ENCODE data around the gene NXF1.
A peak's percentile ranks its signal among the peaks of the same experiment; 100 is the strongest.

Gene NXF1

DNA sequence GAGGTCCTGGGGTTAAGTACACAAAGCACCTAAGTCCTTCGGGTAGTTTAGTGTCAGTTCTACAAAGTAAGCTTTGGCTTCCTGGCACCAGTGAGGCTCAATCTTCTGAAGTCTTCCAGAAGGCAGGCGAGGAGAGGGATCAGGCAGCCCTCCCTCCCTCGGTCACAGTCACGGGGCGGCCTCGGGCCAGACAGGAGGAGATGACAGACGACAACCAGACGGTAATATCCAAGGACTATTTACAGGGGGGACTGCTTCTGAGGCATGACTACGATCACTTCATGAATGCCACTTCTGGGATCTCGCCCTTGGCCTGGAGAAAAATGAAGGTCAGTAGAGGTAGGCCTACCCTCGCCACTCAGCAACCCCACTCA, 13.1 kb downstream of the NXF1 start:
- CTCF ChIA-PET, result interaction anchor here (0.6 to 0.7 kb wide), 2 partner anchors 76 to 1170 kb away, joined by 3 to 5 read pairs; no protein-coding TSS in a partner anchor
- peaks cover 8 to 75% of the 10 kb centered on the region in 2 experiments; a peak in 2 of 3 replicates for H3K36me3 ChIP-seq (ENCODE audit: control insufficient read depth in 2 of 2, insufficient read depth in 1 of 2, low read length in 2 of 2)

DNA sequence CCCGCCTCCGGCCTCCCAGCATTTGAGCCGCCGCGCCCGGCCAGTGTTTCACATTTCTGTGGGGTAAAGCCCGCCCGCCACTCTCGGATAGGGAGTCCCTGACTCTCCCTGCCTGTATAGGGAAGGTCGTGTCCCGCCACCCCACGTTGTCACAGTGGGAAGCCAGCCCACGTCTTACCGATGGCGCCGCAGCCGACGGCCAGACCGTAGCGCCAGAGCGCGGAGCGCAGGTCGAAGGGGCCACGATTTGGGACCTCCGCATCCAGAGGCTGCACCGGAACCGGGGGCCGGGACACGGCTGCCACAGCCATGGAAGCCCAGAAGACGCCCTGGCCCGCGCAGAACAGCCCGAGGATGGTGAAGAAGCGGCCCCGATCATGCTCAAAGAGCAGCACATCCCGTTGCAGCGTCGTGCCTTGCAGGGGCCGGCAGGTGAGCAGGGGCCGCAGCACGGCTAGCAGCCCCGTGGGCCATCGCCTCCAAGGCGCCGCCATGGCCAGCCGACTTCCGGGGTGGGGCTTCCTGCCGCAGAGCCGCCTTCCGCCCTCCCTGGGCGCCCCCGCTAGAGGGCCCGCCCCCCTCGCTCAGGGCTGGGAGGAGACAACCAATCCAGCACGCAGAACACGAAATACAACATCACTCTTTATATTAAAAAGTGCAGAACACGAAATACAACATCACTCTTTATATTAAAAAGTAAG, 13.6 kb downstream of the NXF1 start, which contains the start of gene TMEM223:
Gene TMEM223, minus strand, starts transcription at position 506 of the 701 bp plus-strand sequence. Its CDS starts 12 bp downstream, at position 494.
- H3K9me3 ChIP-seq (ENCODE audit: control insufficient read depth, insufficient read depth, low read depth, low read length), result no peaks in the 10 kb centered on the region
- peaks cover 7 to 69% of the 10 kb centered on the region in 2 experiments; a peak in 2 of 3 replicates for H3K36me3 ChIP-seq (ENCODE audit: control insufficient read depth in 2 of 2, insufficient read depth in 1 of 2, low read length in 2 of 2)
- ChIA-PET CTCF (interaction anchor here (0.7 to 1.1 kb wide), 2 partner anchors 9 to 1169 kb away, joined by 3 to 4 read pairs; no protein-coding TSS in a partner anchor), POLR2A (interaction anchor here (0.7 to 2.7 kb wide), 10 partner anchors 12 to 1421 kb away, joined by 3 to 22 read pairs (median 6); partner anchors contain the start of genes MTA2, NXF1, SLC3A2 and STX5)
- no peaks in the 10 kb centered on the region for H3K4me1 ChIP-seq (ENCODE audit: control insufficient read depth, insufficient read depth, low read length)
- peak within 1 kb of the TSS; percentile 91 for H3K4me3 ChIP-seq (ENCODE audit: low read depth, low read length)
- peak within 1 kb of the TSS; percentile 91 for H3K27ac ChIP-seq (ENCODE audit: extremely low read depth, low read depth, low read length)
- TF ChIP-seq ZNF311 (tag by site-specific recombination; IDR thresholded peaks at IDR 0.05; ENCODE audit: borderline replicate concordance) (no peak), EGR2 (tag by site-specific recombination; IDR thresholded peaks at IDR 0.05; ENCODE audit: low read depth) (no peak; the same call in none of the 2 replicates), ZFHX2 (tag by site-specific recombination; conservative IDR thresholded peaks at IDR 0.05) (peak; percentile 45), ZNF248 (tag by site-specific recombination; IDR thresholded peaks at IDR 0.05) (no peak), SP3 (tag by site-specific recombination; IDR thresholded peaks at IDR 0.05) (peak; percentile 86), ZNF777 (tag by site-specific recombination; IDR thresholded peaks at IDR 0.05; ENCODE audit: borderline replicate concordance) (no peak), ZNF76 (tag by site-specific recombination; IDR thresholded peaks at IDR 0.05; ENCODE audit: borderline replicate concordance, low read depth) (peak; percentile 32; the same call in 1 of the 2 replicates), ZNF600 (tag by site-specific recombination; IDR thresholded peaks at IDR 0.05) (peak; percentile 98), SP2 (tag by site-specific recombination; IDR thresholded peaks at IDR 0.05) (peak; percentile 91), ZNF223 (tag by site-specific recombination; IDR thresholded peaks at IDR 0.05) (no peak), FEZF1 (tag by site-specific recombination; IDR thresholded peaks at IDR 0.05) (no peak), BCL11B (tag by site-specific recombination; IDR thresholded peaks at IDR 0.05; ENCODE audit: low read depth) (no peak), ZNF394 (tag by site-specific recombination; IDR thresholded peaks at IDR 0.05; ENCODE audit: borderline replicate concordance) (0 out of 2 replicates have a peak, but pooled peaks have one; percentile 34)
- TF ChIP-seq, protein P1, sequence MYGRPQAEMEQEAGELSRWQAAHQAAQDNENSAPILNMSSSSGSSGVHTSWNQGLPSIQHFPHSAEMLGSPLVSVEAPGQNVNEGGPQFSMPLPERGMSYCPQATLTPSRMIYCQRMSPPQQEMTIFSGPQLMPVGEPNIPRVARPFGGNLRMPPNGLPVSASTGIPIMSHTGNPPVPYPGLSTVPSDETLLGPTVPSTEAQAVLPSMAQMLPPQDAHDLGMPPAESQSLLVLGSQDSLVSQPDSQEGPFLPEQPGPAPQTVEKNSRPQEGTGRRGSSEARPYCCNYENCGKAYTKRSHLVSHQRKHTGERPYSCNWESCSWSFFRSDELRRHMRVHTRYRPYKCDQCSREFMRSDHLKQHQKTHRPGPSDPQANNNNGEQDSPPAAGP (tag by site-specific recombination; IDR thresholded peaks at IDR 0.05), result peak; percentile 66; the same call in 1 of the 2 replicates
- TF ChIP-seq, protein P2, sequence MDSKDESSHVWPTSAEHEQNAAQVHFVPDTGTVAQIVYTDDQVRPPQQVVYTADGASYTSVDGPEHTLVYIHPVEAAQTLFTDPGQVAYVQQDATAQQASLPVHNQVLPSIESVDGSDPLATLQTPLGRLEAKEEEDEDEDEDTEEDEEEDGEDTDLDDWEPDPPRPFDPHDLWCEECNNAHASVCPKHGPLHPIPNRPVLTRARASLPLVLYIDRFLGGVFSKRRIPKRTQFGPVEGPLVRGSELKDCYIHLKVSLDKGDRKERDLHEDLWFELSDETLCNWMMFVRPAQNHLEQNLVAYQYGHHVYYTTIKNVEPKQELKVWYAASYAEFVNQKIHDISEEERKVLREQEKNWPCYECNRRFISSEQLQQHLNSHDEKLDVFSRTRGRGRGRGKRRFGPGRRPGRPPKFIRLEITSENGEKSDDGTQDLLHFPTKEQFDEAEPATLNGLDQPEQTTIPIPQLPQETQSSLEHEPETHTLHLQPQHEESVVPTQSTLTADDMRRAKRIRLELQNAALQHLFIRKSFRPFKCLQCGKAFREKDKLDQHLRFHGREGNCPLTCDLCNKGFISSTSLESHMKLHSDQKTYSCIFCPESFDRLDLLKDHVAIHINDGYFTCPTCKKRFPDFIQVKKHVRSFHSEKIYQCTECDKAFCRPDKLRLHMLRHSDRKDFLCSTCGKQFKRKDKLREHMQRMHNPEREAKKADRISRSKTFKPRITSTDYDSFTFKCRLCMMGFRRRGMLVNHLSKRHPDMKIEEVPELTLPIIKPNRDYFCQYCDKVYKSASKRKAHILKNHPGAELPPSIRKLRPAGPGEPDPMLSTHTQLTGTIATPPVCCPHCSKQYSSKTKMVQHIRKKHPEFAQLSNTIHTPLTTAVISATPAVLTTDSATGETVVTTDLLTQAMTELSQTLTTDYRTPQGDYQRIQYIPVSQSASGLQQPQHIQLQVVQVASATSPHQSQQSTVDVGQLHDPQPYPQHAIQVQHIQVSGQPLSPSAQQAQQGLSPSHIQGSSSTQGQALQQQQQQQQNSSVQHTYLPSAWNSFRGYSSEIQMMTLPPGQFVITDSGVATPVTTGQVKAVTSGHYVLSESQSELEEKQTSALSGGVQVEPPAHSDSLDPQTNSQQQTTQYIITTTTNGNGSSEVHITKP (tag by site-specific recombination; IDR thresholded peaks at IDR 0.05), result no peak

More for the DNA sequence above, 13.1 kb downstream of the NXF1 start:
- no peak overlapping the region for H3K4me3 ChIP-seq (ENCODE audit: low read depth, low read length)
- POLR2A ChIA-PET, result interaction anchor here (0.5 to 1.5 kb wide), 6 partner anchors 12 to 191 kb away, joined by 3 to 9 read pairs (median 4); partner anchors contain the start of genes MTA2, NXF1 and ZBTB3
- H3K4me1 ChIP-seq (ENCODE audit: control insufficient read depth, insufficient read depth, low read length), result no peaks in the 10 kb centered on the region
- H3K9me3 ChIP-seq (ENCODE audit: control insufficient read depth, insufficient read depth, low read depth, low read length), result no peaks in the 10 kb centered on the region
- peak overlapping the region; percentile 91 for H3K27ac ChIP-seq (ENCODE audit: extremely low read depth, low read depth, low read length)
- TF ChIP-seq GLIS1 (tag by site-specific recombination; IDR thresholded peaks at IDR 0.05) (peak; percentile 3; the same call in 1 of the 2 replicates), ZBTB17 (tag by site-specific recombination; IDR thresholded peaks at IDR 0.05) (peak; percentile 84), ZFP69B (tag by site-specific recombination; IDR thresholded peaks at IDR 0.05) (no peak)
- TF ChIP-seq, protein P2 (tag by site-specific recombination; IDR thresholded peaks at IDR 0.05), result peak; percentile 45; the same call in 1 of the 2 replicates
- TF ChIP-seq, protein P3, sequence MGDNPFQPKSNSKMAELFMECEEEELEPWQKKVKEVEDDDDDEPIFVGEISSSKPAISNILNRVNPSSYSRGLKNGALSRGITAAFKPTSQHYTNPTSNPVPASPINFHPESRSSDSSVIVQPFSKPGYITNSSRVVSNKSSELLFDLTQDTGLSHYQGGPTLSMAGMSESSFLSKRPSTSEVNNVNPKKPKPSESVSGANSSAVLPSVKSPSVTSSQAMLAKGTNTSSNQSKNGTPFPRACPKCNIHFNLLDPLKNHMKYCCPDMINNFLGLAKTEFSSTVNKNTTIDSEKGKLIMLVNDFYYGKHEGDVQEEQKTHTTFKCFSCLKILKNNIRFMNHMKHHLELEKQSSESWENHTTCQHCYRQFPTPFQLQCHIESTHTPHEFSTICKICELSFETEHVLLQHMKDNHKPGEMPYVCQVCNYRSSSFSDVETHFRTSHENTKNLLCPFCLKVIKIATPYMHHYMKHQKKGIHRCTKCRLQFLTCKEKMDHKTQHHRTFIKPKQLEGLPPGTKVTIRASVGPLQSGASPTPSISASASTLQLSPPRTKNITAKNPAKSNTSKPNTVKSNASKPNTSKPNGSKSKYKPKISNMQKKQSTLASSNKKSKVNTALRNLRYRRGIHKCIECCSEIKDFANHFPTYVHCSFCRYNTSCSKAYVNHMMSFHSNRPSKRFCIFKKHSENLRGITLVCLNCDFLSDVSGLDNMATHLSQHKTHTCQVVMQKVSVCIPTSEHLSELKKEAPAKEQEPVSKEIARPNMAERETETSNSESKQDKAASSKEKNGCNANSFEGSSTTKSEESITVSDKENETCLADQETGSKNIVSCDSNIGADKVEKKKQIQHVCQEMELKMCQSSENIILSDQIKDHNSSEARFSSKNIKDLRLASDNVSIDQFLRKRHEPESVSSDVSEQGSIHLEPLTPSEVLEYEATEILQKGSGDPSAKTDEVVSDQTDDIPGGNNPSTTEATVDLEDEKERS (tag by site-specific recombination; IDR thresholded peaks at IDR 0.05), result no peak

Data from HEK293 (cell line).